HG03521 (cell line): ENCODE measurements around the gene CASK.
A peak's percentile ranks its signal among the peaks of the same experiment; 100 is the strongest.
"Not testable (repeated sequence)": the region's sequence is repeated elsewhere in the genome, so short reads cannot be mapped to it uniquely, and the experiment has no call there.

Experiments used
- ATAC-seq: cut with Tn5 transposase; IDR thresholded peaks from one replicate; pipeline ENCODE4 v1.9.1; 2021; ENCODE audit warnings: mild to moderate bottlenecking, moderate library complexity; ENCODE audit not compliant: unreplicated experiment

CASK gene

DNA sequence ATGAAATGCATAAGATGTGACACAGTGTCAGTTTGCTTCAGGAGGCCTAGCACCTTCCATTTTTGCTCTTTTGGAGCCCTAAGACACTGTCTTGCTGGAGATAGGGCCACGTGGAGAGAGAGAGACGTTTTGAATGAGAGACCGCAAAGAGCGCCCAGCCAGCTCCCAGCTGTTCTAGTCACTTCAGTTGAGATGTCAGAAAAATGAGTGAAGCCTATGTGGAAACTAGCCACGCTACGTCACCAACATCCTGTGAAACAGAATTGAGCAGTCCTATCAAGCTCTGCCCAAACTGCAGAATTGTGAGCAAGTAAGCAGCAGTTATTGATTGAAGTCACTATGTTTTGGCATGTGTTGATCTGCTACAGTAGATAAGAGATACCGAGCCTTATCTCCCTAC lies 186.3 kb downstream of the CASK start:
- ATAC-seq = no peak

DNA sequence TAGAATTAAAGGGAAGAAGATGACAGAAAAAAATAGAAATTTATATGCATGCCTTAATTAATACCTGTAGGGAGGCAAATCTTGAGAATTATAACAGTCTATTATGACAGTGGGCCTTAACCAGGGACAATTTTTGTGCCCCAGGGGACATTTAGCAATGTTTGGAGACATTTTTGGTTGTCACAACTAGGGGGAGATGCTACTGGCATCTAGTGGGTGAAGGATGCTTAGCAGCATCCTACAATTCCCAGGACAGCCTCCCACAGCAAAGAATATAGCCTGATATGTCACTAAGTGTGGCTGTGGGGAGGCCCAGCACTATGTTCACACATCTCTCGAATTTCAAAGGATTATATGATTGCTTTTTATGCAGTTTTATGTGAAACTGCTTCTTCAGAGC lies 188.8 kb downstream of the CASK start:
- no peak for ATAC-seq

DNA sequence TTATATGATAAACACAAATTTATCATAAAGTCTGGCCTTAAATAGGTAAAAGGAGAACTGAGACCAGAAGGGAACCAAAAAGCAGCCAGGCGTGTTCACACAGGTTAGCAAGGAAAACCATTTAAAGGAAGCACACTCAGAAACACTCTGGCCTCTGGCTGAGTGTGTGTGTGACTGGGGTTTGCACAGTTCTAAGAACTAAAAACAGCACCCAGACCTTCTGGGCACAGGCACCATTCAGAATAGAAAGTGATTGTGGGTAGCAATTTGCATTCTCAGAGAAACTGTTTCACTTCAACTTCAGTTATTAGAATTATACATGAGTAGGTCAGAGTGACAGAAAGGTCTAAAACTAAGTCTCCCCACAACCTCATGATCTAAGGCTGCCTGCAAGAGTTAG lies 189.4 kb downstream of the CASK start:
- ATAC-seq = peak; percentile 98

DNA sequence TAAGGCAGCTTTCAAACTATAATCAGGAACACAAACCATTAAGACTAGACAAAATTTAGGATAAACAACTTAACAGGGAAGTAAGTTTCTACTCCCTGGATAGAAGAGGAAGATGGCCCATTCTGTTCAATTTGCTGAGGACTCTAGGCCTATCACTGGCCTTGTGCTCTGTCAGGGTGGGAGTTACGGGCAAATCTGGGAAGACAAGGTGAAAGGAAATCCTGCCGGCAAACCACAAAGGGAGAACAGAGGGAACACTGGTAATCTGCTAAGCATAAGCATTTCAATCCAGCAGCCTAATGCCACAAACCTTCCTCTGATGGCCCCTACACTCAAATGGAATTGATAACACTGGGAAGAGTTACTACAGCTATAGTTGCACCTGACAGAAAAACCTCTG lies 191.1 kb downstream of the CASK start:
- no peak for ATAC-seq

DNA sequence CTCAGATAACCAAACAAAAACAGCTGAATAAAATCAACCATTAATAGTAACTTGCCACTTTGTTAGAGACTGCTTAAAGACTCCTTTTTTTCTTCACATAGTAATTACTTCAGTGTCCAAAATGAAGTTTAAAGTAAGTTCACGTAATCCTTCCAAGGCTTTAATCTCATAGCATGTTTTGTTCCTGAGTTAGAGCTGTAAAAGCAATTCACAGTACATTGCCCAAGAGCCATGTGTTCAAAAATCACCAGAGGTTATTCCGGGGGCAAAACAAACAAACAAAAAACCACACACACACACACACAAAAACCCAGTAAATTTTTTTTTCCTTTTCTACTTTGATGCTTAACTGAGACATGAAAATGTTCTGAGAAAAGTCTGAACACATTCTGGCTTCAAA lies 193.3 kb downstream of the CASK start:
- ATAC-seq = no peak

DNA sequence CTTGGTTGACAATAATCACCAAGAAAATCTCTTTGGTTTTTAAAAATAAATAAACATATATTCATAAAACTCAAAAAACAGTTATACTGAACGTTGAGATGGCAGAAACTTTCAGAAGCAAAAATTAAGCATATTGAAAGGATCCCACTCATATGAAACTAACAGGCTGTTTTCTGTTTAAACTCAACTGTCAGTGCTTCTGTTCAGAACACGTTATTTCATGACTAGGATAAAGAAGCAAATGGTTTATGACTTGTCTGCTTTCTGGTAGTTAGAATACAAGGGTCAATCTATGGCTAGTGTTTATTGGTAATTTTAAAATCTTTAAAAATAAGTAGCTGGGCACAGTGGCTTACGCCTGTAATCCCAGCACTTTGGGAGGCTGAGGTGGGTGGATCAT lies 195.2 kb downstream of the CASK start:
- ATAC-seq = no peak

DNA sequence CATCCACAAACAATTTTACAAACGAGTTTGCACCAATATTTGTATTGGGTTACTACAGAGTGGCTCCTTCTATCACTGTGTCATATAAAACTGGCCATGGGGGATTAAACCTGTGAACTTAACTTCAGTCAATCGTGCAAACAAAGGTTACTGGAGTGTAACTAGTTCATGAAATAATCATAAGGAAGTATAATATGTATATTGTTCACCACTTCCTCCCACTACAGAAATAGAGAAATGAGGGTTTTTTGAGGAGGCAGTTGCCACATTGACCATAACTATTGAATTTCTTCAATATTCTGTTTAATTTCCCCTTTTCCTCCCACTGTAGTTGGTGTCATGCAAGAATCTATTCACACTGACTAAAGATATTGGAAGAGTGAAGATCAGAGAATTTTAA lies 199.5 kb downstream of the CASK start, which contains the start of gene GPR82:
TSS of gene GPR82 (plus strand) at position 356 of the 400 bp plus-strand sequence. CDS start 2,846 bp downstream, outside the sequence.
- no peak for ATAC-seq

DNA sequence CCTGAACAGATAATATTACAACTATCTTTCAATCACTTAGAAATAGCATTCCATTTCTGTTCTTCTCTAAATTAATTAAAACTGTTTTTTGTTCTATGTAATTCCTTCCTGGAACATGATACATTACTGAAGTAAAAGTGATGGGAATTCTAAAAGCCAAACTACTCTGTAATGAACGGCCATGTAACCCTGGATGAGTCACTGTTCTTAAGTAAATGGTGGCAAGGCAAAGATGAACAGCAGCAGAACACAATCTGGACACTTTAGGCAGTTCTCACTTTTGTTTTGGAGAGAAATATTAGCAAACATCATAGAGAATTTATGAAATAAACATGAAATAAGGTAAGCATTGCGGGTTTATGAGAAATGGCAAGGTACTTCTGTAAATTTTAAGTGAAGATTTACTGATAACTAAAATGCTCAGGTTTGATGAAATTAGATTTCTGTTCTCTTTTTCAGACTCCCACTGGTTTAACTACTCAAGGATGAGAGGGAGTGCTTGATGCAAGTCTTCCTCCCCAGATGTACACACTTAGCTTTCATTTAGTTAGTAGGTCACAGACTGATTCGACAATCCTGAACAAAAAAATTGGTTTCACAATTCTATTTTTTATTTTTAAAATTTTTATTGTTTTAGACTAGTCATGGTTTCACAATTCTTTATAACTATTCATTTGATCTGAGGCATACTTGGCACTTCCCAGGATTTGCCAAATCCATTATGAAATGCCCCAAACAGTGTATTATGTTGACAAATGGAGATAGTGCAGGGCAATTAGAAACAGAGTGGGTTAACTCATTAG lies 200.3 kb downstream of the CASK start:
- no peak for ATAC-seq

DNA sequence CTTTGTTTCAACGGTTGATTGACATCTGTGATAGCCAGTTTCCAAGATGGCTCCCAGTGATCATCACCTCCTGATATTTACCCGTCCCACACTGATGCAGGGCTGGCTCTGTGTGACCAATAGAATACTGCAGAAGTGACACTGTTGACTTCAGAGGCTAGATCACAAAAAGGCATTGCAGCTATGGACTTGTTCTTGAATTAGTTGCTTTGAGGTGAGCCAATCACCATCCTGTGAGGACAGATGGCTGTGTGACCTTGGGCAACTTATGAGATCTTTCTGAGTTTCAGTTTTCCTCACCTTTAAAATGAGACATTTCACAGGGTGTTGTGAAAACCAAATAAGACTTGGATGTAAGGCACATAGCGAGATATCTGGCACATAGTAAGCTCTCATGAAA lies 201.1 kb downstream of the CASK start:
- ATAC-seq = no peak

DNA sequence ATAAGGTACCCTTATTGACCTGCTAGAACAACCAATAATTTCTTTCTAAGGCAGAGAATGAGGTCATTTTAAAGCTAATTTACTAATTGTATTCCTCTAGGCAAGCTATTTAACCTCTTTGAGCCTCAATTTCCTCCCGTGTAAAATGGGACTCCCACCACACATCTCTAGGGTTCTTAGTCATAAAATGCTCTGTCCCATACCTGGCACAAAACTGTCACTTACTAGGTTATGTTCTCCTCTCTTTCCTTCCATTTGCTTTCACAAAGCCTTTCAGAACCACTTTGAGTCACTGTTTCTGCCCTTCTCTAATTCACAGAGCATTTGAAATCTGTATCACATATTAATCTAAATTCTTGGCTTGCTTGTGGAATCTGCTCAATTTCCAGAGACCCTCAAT lies 201.8 kb downstream of the CASK start:
- ATAC-seq = no peak

DNA sequence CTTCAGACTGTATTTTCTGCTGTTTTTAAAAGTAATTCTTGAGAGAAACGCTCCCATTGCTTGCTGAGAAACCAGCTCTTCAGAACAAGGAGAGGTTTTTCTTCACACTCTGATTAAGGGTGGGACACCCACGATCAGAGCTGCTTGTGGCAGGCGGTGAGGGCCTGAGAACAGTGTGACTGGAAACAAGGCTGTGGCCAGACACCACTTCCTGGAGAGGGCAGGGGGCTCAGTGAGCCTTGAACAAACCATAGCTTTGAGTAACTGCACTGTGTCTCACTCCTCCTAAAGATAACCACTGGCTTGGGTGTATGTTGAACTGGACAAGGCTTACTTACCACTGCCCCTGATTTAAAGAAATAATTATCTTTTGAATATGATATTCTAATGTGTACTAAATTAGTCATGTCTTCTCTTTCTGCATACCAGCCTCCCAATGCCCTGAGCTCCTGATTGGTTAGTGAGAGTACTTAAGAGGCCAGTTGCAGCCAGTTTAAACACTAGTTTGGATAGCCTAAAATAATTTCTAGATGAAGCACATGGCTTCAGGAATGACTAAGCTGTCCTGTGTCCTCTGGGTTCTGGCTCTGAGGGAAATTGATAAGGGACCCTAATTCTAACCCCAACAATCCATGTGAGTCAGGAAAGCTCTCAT lies 203.1 kb downstream of the CASK start:
- ATAC-seq = peak; percentile 87

DNA sequence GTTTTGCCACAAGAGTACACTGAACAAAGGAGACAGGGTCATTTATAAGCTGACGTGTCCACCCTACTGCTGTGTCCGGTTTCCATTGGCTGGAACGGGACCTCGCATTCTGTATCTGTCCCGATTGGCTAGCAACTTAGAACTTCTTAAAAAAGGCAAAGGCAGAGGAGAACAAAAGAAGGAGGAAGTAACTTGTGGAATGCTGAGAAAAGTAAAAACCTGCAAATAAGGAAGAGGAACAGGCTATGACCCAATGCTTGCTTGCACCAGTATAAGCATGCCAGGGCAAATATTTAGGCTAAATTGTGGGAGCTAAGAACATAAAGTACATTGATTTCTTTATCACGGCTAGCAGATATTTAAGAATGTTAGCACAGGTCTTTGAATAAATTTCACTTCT lies 203.7 kb downstream of the CASK start:
- ATAC-seq = not testable (repeated sequence)

DNA sequence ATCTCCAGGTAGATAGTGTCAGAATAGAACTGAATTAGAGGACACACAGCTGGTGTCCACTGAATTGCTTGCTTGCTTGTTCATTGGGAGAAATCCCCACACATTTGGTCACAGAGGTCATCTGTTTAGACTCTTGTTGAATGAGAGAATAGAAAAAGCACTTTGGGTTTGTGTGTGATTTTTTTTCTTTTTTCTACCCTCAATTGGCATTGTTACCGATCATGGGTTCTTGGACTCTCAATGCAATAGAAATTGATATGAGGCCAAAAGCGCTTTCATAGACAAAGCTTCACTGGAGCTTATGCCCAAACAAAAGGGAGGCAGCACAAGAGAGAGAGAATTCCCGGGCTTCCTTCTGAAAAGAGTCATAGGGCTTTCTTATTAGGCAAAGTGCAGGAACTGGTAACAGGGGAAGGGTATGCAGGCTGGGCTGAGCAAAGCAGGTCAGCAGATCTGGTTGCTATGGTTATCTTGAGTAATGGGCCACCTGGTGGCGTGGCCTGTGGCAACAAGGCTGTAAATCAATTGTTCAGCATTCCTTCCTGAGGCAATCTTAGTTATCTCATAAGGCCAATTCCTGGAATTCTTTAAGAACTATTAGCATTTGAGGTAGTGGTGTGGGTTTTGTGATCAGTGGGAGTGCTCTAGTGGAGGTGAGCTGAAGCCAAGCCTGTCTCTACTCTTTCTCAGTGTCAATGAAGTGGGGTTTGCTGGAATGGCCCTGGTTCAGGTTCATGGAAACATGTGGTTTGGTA lies 204.7 kb downstream of the CASK start:
- ATAC-seq = no peak

DNA sequence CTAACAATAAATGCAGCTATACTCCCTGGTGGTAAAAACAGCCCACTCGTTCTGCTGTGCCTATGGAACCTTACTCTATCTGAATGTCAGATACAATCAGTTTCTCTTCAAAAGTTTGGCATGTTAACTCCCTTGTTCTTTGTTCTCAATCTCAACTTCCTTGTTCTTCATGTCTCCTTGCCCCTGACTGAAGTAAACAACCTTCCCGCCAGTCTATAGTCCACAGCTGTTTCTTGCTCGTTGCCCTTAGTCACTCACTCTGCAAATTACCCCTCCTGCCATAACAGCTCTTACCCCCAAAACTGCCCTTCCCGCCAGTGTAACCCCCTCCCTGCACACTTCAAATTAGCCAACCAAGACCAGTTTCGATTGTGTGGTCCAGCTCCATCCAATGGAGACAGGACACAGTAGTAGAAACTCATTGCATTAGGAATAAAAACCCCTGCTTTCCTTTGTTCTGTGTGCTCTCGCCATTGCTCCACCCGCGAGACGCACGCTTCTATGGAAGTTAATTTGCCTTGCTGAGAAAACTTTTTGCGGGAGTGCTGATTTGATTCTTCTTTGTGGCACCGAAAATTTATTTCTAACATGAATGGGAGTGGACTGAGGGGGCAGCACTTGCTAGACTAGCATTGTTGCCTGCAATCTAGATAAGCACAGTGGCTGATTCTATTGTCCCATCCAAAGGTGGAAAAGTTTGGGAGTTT lies 206.4 kb downstream of the CASK start:
- ATAC-seq = no peak

DNA sequence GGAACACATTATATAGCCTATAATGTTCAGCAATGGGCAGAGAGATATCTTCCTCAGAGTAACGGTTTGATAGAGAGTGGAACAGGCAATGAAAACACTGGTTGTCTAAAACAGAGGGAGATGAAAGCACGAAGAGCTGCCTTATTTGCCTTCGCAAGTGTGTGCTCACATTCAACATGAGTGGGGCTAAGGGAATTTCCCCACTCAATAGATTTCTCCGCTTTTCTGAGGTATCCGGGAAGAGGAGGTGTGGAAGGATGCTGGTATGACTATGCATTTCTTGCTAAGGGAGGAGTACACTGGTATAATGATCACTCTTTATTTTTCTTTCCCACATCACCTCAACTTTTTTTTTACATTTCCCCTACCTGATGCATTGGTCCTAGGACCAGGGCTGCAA lies 207.1 kb downstream of the CASK start:
- ATAC-seq = no peak

DNA sequence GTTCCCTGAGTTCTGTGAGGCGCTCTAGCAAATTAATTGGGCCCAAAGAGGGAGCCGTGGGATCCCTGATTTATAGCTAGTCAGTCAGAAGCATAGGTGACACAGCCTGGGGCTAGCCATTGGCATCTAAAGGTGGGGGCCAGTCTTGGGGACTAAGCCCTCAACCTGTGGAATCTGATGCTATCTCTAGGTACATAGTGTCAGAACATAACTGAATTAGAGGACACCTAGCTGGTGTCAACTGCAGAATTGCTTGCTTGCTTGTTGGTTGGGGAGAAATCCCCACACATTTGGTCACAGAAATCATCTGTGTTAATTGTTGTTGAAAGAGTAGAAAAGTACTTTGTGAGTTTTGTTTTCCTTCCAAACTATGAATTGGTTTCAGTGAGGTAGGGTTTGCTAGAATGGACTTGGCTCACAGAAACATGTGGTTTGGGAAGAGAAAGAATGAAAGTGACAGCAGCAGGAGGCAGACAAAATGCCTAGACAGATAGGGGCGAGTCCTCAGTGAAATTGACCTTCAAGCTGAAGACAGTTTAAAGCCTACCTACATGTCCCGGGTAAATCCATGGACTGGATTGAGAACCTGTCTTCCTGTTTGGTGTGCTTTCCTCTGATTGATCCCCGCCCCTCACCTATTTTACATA lies 212.2 kb downstream of the CASK start:
- ATAC-seq = no peak

DNA sequence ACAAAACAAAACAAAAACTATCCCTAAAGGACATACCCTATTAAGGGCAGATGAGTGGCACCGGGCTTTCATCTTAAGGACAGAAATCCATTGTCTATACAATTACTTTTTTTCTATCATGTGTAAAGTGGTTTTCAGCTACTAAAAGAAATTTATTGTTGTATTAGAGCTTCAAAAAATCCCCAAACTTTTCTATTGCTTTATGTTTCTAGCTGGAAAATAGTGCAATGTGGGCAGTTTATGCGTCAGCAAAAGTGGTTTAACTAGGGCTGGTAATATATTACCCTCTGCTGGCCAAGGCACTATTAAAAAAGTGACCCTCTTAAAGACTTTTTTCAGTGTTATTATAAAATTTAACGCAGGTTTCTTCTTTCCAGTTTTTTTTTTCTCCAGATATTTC lies 214.9 kb downstream of the CASK start:
- no peak for ATAC-seq

DNA sequence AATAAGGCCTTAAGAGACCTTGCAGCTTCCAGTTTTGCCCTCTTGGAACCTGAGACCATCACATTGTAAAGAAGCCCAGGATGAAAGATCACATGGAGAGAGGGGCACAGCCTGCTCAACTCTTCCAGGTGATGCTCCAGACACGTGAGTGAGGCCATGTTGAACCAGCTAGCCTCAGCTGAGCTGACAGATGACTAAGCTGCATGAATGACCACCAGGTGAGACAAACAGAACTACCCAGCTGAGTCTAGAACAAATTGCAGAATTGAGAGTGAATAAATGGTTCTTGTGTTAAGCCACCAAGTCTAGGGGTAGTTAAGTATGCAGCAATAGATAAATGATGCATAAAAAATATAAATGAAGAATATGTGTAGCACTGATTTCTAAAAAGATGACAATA lies 216.1 kb downstream of the CASK start:
- ATAC-seq = no peak

DNA sequence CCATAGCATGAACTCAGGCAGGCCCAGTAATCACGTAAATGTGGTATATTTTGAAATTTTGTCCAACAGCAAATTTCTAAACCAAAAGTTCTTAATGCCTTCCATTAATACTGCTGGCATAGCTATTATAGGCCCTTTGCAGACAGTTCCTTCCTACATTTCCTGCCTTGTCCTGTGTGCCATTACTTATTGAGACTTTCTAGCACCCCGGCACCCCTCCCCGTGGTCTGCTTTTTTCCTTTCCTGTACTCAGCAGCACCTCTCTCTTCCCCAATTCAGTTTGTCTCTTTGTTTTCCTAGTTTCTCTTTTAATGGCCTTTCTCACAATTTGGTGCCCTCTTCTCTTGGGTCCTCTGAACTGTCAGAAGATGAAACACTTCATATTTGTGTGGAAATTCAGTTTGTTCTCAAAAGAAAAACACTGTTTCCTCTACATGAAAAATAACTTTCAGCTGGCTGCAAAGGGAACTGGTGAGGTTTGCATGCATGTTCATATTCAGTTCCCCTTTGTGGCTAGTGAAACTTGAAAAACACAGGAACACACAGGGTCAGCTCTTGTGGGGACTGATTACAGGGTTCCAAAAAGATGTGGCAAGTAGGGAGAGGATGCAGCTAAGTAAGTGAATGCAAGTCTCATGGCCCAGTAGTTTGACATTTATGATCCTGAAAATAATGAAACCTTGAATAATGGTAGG lies 217.5 kb downstream of the CASK start:
- ATAC-seq = peak; percentile 91

DNA sequence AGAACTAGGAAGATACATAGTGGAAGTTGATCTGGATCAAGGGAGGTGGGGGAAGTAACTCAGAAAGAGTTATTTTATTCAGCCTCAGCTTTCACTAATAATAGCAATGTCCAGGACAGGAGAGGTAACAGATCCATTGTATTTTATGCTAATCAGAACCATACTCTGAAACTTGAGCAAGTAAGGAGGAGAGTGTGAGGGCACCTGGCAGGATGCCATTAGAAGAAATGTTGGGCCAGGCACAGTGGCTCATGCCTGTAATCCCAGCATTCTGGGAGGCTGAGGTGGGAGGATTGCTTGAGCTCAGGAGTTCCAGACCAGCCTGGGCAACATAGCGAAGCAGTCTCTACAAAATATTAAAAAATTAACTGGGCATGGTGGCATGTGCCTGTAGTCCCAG lies 218.3 kb downstream of the CASK start:
- no peak for ATAC-seq
